Measurements from ENCODE around the gene MAN1B1.

Gene MAN1B1

DNA sequence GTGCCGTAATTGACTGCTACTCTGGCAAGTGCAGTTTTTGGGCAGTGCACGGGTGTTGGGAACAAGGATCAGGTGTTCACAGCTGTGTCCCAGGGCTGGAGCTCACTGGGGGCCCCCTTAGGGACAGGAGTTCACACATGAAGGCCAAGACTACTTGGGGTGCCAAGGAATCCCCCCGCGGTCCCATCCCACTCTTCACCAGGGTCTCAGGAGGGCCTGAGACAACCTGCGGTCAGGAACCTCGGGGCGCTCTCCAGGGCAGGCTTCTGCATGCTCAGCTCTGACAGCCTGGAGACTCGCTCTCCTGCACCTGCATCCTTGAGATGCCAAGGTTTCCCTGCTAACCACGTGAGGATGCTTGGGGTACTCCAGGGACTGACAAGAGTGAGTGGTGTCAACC, 2.3 kb upstream of the MAN1B1 start:
- H3K9me3 ChIP-seq (ENCODE audit: insufficient read depth, low read depth, low read length), result no peaks in the 10 kb centered on the region
- 0 out of 2 replicates have a peak, but pooled peaks cover 5% of the 10 kb centered on the region for H3K36me3 ChIP-seq (ENCODE audit: insufficient read depth, low read depth, low read length)
- H3K4me3 ChIP-seq (ENCODE audit: low read length), result no peak overlapping the region
- no peak overlapping the region for H3K27ac ChIP-seq (ENCODE audit: low read length)
- peaks cover 4% of the 10 kb centered on the region for H3K4me1 ChIP-seq (ENCODE audit: insufficient read depth, low read length)
- H3K9ac ChIP-seq (ENCODE audit: low read depth, low read length), result no peak overlapping the region
- H3K27me3 ChIP-seq (ENCODE audit: insufficient read depth, low read length), result peaks cover 30% of the 10 kb centered on the region

DNA sequence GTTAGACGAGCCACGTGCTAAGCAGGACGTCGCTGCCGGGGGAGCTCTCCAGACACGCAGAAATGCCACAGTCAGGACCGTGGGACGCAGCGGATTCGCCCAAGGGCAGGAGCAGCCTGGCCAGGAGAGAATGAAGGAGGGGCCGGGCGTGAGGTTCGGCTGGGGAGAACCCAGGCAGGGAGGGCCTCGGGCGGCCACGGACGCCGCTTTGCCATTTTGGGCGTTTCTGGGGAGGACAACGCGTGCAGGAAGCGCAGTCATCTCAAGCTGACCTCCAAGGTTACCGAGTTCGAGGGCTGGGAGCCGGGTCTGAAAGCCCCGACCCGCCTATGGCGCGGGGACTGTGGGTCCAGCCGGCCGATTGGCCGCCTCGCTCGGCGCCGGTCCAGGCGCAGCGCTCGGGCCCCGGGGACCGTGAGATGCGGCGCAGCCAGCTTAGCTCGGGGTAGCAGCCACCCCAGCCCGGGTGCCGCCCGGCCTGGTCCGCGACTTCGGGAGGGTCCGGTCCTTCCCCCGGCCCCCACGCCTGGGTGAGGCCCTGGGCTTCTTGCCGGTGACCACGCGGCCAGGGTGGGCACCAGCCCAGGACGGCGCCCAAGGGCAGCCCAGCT, 760 bp upstream of the MAN1B1 start:
- Histone ChIP-seq H3K27me3 (ENCODE audit: insufficient read depth, low read length) (peaks cover 16% of the 10 kb centered on the region), H3K9me3 (ENCODE audit: insufficient read depth, low read depth, low read length) (no peaks in the 10 kb centered on the region), H3K36me3 (ENCODE audit: insufficient read depth, low read depth, low read length) (peaks cover 12% of the 10 kb centered on the region), H3K4me1 (ENCODE audit: insufficient read depth, low read length) (peaks cover 4% of the 10 kb centered on the region), H3K27ac (ENCODE audit: low read length) (no peak overlapping the region), H3K4me3 (ENCODE audit: low read length) (peak overlapping the region; percentile 88), H3K9ac (ENCODE audit: low read depth, low read length) (peak overlapping the region; percentile 72; the same call in 1 of the 2 replicates)

GRCh38 chr9:137087409-137087925, 682 bp downstream of the MAN1B1 start:
- peaks cover 4% of the 10 kb centered on the region for H3K4me1 ChIP-seq (ENCODE audit: insufficient read depth, low read length)
- H3K4me3 ChIP-seq (ENCODE audit: low read length), result peak overlapping the region; percentile 88
- no peak overlapping the region for H3K27ac ChIP-seq (ENCODE audit: low read length)
- no peaks in the 10 kb centered on the region for H3K9me3 ChIP-seq (ENCODE audit: insufficient read depth, low read depth, low read length)
- peak overlapping the region; percentile 79; the same call in 1 of the 2 replicates for H3K9ac ChIP-seq (ENCODE audit: low read depth, low read length)
- peaks cover 16% of the 10 kb centered on the region for H3K27me3 ChIP-seq (ENCODE audit: insufficient read depth, low read length)
- H3K36me3 ChIP-seq (ENCODE audit: insufficient read depth, low read depth, low read length), result peaks cover 14% of the 10 kb centered on the region

DNA sequence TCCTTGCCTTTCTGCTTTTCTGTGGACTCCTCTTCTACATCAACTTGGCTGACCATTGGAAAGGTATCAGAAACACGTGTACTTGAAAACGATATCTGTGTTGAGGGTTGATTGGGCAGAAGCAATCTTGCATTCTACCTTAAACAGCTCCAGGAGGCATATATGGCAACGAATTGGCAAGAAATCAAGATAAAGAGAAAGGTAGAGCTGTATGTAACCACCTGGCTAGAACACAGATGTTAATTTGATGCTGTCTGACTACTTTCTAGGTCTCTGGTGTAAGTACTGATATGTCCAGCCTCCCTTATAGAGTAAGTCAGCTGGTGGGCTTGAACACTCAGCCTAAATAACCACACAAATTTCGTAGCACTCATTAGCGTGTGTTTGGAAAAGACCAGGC, 1.3 kb downstream of the MAN1B1 start:
- no peak overlapping the region for H3K27ac ChIP-seq (ENCODE audit: low read length)
- peaks cover 14% of the 10 kb centered on the region for H3K36me3 ChIP-seq (ENCODE audit: insufficient read depth, low read depth, low read length)
- H3K27me3 ChIP-seq (ENCODE audit: insufficient read depth, low read length), result peaks cover 16% of the 10 kb centered on the region
- H3K9me3 ChIP-seq (ENCODE audit: insufficient read depth, low read depth, low read length), result no peaks in the 10 kb centered on the region
- H3K9ac ChIP-seq (ENCODE audit: low read depth, low read length), result peak overlapping the region; percentile 79; the same call in 1 of the 2 replicates
- peaks cover 4% of the 10 kb centered on the region for H3K4me1 ChIP-seq (ENCODE audit: insufficient read depth, low read length)
- peak overlapping the region; percentile 88 for H3K4me3 ChIP-seq (ENCODE audit: low read length)

DNA sequence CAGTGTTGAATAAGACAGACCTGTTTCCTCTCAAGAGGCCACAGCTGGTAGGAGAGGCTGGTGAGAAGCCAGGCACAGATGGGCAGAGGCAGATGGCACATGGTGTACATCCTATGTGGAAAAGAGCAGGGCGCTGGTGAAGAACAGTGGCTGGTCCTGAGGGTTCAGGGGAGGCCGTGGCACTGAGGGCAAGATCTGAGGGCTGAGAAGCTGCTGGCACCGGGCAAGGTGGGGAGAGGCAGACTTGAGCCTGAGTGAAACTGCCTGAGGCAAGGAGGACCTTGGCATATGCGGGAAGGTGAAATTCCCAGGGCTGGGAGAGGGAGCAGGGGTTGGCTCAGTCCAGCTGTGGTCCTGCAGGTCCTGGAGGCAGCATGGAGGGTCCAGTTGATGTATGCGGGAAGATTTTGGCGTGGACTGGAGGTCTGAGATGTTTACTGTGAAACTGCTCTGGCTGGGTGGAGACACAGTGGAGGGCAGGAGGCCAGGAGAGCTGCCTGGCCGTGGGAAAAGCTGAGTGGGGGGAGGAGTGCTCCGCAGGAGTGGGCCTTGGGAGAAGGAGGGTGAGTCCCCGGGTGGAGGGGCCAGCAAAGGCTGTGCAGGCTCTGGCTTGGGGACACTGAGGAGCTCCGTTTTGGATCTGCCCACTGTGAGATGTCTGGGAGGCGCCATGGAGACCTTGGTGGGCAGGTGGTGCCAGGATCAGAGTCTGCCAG, 2.6 kb downstream of the MAN1B1 start:
- Histone ChIP-seq H3K4me3 (ENCODE audit: low read length) (no peak overlapping the region), H3K9me3 (ENCODE audit: insufficient read depth, low read depth, low read length) (no peaks in the 10 kb centered on the region), H3K27me3 (ENCODE audit: insufficient read depth, low read length) (peaks cover 16% of the 10 kb centered on the region), H3K27ac (ENCODE audit: low read length) (no peak overlapping the region), H3K4me1 (ENCODE audit: insufficient read depth, low read length) (peaks cover 4% of the 10 kb centered on the region), H3K9ac (ENCODE audit: low read depth, low read length) (no peak overlapping the region), H3K36me3 (ENCODE audit: insufficient read depth, low read depth, low read length) (peaks cover 14% of the 10 kb centered on the region)

DNA sequence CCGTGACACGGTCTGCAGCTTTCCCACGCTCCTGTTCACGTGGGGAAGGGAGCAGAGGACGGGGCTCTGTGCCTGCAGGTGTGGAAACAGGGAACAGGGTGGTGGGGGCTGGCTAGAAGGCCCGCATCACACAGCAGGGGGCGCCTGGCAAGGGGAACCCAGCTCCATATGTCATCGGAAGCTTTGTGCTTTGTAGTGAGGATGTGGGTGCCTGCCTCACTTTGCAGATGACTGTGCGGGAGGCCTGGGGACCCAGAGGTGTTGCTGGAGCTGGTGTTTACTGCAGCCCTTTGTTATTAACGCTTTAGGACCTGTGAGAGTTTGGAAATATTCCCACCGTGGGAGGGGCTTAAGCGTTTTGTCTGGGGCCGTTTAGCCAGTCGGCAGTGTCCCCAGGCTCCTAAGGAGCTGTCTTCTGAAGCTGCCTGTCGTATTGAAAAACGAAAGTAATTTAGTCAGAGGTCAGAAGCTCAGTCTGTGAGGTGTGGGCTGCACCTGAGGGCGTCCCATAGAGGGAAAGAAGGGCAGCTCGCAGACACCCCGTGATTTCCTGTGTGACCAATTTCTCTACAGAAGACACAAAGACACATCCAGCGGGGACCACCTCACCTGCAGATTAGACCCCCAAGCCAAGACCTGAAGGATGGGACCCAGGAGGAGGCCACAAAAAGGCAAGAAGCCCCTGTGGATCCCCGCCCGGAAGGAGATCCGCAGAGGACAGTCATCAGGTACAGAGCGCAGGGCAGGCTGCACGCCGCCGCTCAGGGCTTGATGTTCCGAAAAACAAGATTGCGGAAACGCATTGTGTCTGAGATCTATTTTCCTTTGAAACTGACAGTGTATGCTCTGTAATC, 9.1 kb downstream of the MAN1B1 start:
- no peaks in the 10 kb centered on the region for H3K9me3 ChIP-seq (ENCODE audit: insufficient read depth, low read depth, low read length)
- H3K36me3 ChIP-seq (ENCODE audit: insufficient read depth, low read depth, low read length), result peaks cover 35% of the 10 kb centered on the region
- no peak overlapping the region for H3K9ac ChIP-seq (ENCODE audit: low read depth, low read length)
- H3K4me3 ChIP-seq (ENCODE audit: low read length), result no peak overlapping the region
- H3K27me3 ChIP-seq (ENCODE audit: insufficient read depth, low read length), result no peaks in the 10 kb centered on the region
- no peaks in the 10 kb centered on the region for H3K4me1 ChIP-seq (ENCODE audit: insufficient read depth, low read length)
- no peak overlapping the region for H3K27ac ChIP-seq (ENCODE audit: low read length)

DNA sequence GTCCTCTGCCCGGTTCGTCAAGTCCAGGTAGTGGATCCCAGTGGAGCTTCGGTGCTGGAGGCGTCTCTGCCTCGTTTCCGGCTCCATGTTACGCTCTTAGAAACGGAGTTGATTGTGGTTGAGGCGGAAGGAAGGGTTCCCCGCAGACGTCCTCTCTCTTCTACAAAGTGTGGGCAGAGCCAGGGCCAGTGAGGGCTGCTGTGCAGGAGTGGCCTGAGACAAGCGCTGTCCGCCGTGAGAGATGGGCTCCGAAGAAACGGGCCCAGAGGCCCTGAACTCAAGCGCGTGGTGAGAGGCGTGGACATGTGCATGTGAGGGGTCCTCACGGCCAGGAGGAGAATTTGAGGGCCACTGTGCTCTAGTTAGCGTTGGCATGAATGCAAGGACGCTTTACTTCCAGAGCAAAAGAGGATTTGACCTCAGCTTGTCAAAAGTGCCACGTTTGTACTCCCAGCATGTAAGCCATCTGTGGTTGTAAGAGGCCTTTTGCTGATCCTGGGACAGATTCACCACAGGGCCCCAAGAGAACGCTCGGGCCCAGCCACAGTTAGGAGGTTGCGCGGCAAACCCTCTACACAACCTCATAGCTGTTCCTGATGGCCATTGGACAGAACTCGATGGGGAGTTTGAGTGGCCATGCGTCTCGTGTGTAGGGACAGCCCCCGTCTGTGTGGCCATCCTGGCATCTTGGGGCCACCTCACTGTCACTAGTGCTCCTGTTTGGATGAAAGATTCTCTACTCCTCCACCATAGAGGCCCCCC, 10.2 kb downstream of the MAN1B1 start:
- Histone ChIP-seq H3K36me3 (ENCODE audit: insufficient read depth, low read depth, low read length) (peaks cover 43% of the 10 kb centered on the region), H3K4me3 (ENCODE audit: low read length) (no peak overlapping the region), H3K27me3 (ENCODE audit: insufficient read depth, low read length) (no peaks in the 10 kb centered on the region), H3K9me3 (ENCODE audit: insufficient read depth, low read depth, low read length) (peaks cover 8% of the 10 kb centered on the region; the same call in 1 of the 2 replicates), H3K4me1 (ENCODE audit: insufficient read depth, low read length) (no peaks in the 10 kb centered on the region), H3K27ac (ENCODE audit: low read length) (no peak overlapping the region), H3K9ac (ENCODE audit: low read depth, low read length) (no peak overlapping the region)

DNA sequence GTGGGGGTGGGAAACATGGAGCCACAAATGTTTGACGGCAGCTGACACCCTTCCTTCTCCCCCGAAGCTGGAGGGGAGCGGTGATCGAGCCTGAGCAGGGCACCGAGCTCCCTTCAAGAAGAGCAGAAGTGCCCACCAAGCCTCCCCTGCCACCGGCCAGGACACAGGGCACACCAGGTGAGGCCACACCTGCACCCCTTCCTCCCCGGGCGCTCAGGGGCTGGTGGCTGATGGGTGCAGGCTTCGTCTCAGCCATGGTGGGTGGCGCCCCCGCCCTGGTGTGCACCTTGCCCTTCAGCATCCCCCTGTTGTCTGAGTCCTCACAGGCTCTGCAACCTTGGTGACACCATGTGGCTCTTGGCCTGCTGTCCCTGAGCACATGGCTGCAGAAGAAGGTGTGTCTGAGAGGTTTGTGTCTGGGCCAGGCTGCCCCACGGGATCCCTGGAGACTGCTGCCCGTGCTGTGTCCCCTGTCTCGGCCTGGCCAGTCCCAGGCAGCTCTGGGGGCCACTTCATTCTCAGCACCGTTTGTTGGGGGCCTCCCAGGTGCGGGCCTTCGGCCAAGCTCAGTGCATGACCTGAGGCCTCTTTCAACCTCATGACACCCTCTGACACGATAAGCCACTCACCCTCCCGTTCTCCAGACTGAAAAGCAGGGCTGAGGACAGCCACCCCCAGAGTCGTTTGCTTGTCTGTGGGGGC, 11.1 kb downstream of the MAN1B1 start:
- Histone ChIP-seq H3K27ac (ENCODE audit: low read length) (no peak overlapping the region), H3K9me3 (ENCODE audit: insufficient read depth, low read depth, low read length) (peaks cover 18% of the 10 kb centered on the region; the same call in 1 of the 2 replicates), H3K27me3 (ENCODE audit: insufficient read depth, low read length) (no peaks in the 10 kb centered on the region), H3K9ac (ENCODE audit: low read depth, low read length) (no peak overlapping the region), H3K4me1 (ENCODE audit: insufficient read depth, low read length) (no peaks in the 10 kb centered on the region), H3K4me3 (ENCODE audit: low read length) (no peak overlapping the region), H3K36me3 (ENCODE audit: insufficient read depth, low read depth, low read length) (peaks cover 52% of the 10 kb centered on the region)

GRCh38 chr9:137099231-137099630, 12.4 kb downstream of the MAN1B1 start:
- Histone ChIP-seq H3K9me3 (ENCODE audit: insufficient read depth, low read depth, low read length) (peaks cover 27% of the 10 kb centered on the region; the same call in 1 of the 2 replicates), H3K9ac (ENCODE audit: low read depth, low read length) (no peak overlapping the region), H3K36me3 (ENCODE audit: insufficient read depth, low read depth, low read length) (peaks cover 64% of the 10 kb centered on the region), H3K27me3 (ENCODE audit: insufficient read depth, low read length) (no peaks in the 10 kb centered on the region), H3K4me1 (ENCODE audit: insufficient read depth, low read length) (no peaks in the 10 kb centered on the region), H3K27ac (ENCODE audit: low read length) (no peak overlapping the region), H3K4me3 (ENCODE audit: low read length) (no peak overlapping the region)

DNA sequence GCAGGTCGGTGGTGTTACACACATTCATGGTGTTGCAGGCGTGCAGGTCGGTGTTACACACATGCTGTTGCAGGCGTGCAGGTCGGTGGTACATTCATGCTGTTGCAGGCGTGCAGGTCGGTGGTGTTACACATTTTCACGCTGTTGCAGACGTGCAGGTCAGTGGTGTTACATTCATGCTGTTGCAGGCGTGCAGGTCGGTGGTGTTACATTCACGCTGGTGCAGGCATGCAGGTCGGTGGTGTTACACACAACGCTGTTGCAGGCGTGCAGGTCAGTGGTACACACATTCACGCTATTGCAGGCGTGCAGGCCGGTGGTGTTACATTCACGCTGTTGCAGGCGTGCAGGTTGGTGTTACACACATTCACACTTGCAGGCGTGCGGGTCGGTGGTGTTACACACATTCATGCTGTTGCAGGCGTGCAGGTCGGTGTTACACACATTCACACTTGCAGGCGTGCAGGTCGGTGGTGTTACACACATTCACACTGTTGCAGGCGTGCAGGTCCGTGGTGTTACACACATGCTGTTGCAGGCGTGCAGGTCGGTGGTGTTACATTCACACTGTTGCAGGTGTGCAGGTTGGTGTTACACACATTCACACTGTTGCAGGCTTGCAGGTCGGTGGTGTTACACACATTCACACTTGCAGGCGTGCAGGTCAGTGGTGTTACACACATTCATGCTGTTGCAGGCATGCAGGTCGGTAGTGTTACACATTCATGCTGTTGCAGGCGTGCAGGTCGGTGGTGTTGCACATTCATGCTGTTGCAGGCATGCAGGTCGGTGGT, 16.6 kb downstream of the MAN1B1 start:
- Histone ChIP-seq H3K27me3 (ENCODE audit: insufficient read depth, low read length) (no peaks in the 10 kb centered on the region), H3K4me3 (ENCODE audit: low read length) (no peak overlapping the region), H3K36me3 (ENCODE audit: insufficient read depth, low read depth, low read length) (peaks cover 61% of the 10 kb centered on the region), H3K4me1 (ENCODE audit: insufficient read depth, low read length) (no peaks in the 10 kb centered on the region), H3K27ac (ENCODE audit: low read length) (no peak overlapping the region), H3K9ac (ENCODE audit: low read depth, low read length) (no peak overlapping the region), H3K9me3 (ENCODE audit: insufficient read depth, low read depth, low read length) (peaks cover 27% of the 10 kb centered on the region; the same call in 1 of the 2 replicates)
